GM12875 (cell line): ENCODE results near the gene DZIP1.

ENCODE experiments used
- H3K4me3 ChIP-seq: one replicate; pipeline ENCODE4 v1.5.1; 2011; ENCODE audit warnings: low read depth, low read length, control low read depth
- CTCF ChIP-seq: IDR thresholded peaks from 2 replicates; pipeline ENCODE4 v1.5.1; 2011; ENCODE audit warnings: low read depth, mild to moderate bottlenecking, control low read depth, inconsistent platforms, low read length, moderate library complexity, borderline replicate concordance; ENCODE audit not compliant: insufficient read depth

DZIP1 gene

GRCh38 chr13:95614641-95615245 is 29.8 kb downstream of the DZIP1 start:
- H3K4me3 ChIP-seq: no peak overlapping the region
- TF ChIP-seq CTCF: no peak

GRCh38 chr13:95608640-95609323 is 35.7 kb downstream of the DZIP1 start:
- no peak overlapping the region for H3K4me3 ChIP-seq
- TF ChIP-seq CTCF: no peak

GRCh38 chr13:95607366-95607765 is 37.1 kb downstream of the DZIP1 start:
- TF ChIP-seq CTCF: no peak
- H3K4me3 ChIP-seq: no peak overlapping the region

- no peak for TF ChIP-seq CTCF
- H3K4me3 ChIP-seq: no peak overlapping the region
Measured at GRCh38 chr13:95605448-95606125, 38.9 kb downstream of the DZIP1 start.

- no peak overlapping the region for H3K4me3 ChIP-seq
- TF ChIP-seq CTCF: no peak
Measured at GRCh38 chr13:95604556-95604915, 40.0 kb downstream of the DZIP1 start.

GRCh38 chr13:95603887-95604555 is 40.5 kb downstream of the DZIP1 start:
- TF ChIP-seq CTCF: no peak
- H3K4me3 ChIP-seq: no peak overlapping the region
